ENCODE data around the gene CASK.

DNA sequence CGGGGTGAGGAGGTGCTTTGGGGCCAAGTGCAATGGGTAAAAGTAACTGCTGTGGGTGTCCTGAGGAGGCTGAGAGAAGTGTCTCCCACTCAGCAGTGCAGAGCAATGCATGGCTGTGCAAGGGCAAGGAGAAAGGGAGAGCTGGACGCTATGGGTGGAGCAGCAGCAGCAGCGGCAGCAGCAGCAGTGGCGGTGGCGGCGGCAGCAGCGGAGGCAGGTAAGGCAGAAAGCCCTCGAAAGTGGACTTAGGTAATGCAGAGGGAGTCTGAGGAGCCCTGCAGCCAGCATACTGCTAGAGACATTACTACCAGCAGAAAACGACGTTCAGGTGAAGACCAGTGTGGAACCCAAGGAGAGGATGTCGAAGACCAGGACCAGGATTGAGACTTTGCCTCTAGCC, 394.1 kb downstream of the CASK start:
- TF ChIP-seq CTCF (IDR thresholded peaks at IDR 0.05; ENCODE audit: insufficient read depth, low read length) (no peak), POLR2AphosphoS5 (IDR thresholded peaks at IDR 0.05; ENCODE audit: low read depth) (no peak), REST (IDR thresholded peaks at IDR 0.05; ENCODE audit: insufficient replicate concordance, low read depth) (no peak), GABPA (IDR thresholded peaks at IDR 0.05; ENCODE audit: low read depth) (no peak), SPI1 (IDR thresholded peaks at IDR 0.05; ENCODE audit: borderline replicate concordance, low read depth) (no peak)
